A673 (cell line): ENCODE measurements around the gene SYNE1.

Source experiments
- EZH2 ChIP-seq: fragments of 200-600 bp; sonication (generic); IDR thresholded peaks from 2 replicates; pipeline ENCODE4 v1.6.1; 2017; ENCODE audit warnings: borderline replicate concordance, low read depth, mild to moderate bottlenecking, mixed read lengths, antibody characterized with exemption, low read length; ENCODE audit not compliant: poor library complexity, severe bottlenecking
- TF ChIP-seq, protein P1 (sequence below): fragments of 300-800, 200-600 bp; sonication (generic); conservative IDR thresholded peaks from 2 replicates; pipeline ENCODE4 v1.5.1; 2017; ENCODE audit warnings: low read depth, mild to moderate bottlenecking, antibody characterized with exemption, low read length, moderate library complexity, mixed read lengths

DNA sequence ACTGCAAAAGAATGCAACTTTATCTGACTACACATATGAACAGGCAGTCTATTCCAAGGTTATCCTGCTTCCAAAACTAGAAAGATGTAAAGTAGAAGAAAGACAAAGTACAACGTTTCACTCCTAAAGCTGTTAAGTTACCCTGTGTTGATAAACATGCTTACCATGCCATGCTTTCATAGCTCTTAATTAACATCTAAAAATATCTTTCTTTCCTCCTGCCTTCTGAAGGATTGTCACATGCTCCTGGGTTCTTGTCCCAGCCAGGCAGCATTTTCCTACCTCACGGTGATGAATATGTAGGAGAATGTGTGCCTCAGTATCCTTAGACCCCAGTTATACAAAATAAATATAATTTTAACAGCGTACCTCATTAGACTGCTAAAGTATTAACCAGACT lies 344.6 kb downstream of the SYNE1 start:
- TF ChIP-seq, protein P1, sequence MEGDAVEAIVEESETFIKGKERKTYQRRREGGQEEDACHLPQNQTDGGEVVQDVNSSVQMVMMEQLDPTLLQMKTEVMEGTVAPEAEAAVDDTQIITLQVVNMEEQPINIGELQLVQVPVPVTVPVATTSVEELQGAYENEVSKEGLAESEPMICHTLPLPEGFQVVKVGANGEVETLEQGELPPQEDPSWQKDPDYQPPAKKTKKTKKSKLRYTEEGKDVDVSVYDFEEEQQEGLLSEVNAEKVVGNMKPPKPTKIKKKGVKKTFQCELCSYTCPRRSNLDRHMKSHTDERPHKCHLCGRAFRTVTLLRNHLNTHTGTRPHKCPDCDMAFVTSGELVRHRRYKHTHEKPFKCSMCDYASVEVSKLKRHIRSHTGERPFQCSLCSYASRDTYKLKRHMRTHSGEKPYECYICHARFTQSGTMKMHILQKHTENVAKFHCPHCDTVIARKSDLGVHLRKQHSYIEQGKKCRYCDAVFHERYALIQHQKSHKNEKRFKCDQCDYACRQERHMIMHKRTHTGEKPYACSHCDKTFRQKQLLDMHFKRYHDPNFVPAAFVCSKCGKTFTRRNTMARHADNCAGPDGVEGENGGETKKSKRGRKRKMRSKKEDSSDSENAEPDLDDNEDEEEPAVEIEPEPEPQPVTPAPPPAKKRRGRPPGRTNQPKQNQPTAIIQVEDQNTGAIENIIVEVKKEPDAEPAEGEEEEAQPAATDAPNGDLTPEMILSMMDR, result no peak
- TF ChIP-seq EZH2, result no peak
